ENCODE results near the gene GRM5. TPM values are rescaled to one million over a fixed set of nuclear protein-coding genes. Genes with fewer than 3 reads are reported as not detected.
"Not testable (repeated sequence)": the region's sequence is repeated elsewhere in the genome, so short reads cannot be mapped to it uniquely, and the experiment has no call there.

Gene GRM5
- total RNA-seq, 1 donor from 2014 or later, result not detected

DNA sequence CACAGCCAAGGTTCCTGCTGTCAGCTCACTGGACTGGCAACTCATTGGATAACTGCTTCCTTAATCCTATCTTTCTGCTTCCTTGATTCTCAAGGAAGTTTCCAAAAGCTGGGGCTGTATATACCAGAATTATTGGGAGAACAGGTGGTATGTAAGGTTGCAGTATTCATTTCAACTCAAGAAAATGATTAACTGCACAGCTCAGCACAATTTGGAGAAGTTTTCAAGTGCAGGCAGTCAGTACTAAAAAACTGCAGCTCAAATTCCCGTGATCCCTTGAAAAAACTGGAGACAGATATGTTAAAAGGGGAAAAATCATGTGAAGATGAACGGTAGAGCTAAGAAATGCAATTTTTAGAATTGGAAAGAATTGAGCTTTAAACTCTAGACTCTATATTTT, 44.4 kb downstream of the GRM5 start:
- Histone ChIP-seq H3K9me3 (ENCODE audit: low read depth) (no peaks in the 10 kb centered on the region), H3K4me1 (no peaks in the 10 kb centered on the region), H3K27ac (no peak overlapping the region), H3K27me3 (no peaks in the 10 kb centered on the region), H3K4me2 (no peak overlapping the region), H3K79me2 (ENCODE audit: low read depth) (no peaks in the 10 kb centered on the region), H4K20me1 (ENCODE audit: low read depth) (no peaks in the 10 kb centered on the region), H3K36me3 (no peaks in the 10 kb centered on the region), H3K9ac (no peak overlapping the region), H3K4me3 (no peak overlapping the region), H2AFZ (replicated peaks) (no peak overlapping the region), H3F3A (ENCODE audit: low read depth) (no peaks in the 10 kb centered on the region)
- Mint-ChIP-seq H3K9me3 (no peaks in the 10 kb centered on the region), H3K36me3 (no peaks in the 10 kb centered on the region), H3K27ac (no peak overlapping the region), H3K27me3 (ENCODE audit: insufficient read depth, low read depth) (no peaks in the 10 kb centered on the region), H3K4me1 (peaks cover 36% of the 10 kb centered on the region), H3K4me3 (no peak overlapping the region)
- TF ChIP-seq EZH2phosphoT487 (IDR thresholded peaks at IDR 0.05) (no peak), EZH2 (IDR thresholded peaks at IDR 0.05) (no peak)
- TF ChIP-seq, protein P1, sequence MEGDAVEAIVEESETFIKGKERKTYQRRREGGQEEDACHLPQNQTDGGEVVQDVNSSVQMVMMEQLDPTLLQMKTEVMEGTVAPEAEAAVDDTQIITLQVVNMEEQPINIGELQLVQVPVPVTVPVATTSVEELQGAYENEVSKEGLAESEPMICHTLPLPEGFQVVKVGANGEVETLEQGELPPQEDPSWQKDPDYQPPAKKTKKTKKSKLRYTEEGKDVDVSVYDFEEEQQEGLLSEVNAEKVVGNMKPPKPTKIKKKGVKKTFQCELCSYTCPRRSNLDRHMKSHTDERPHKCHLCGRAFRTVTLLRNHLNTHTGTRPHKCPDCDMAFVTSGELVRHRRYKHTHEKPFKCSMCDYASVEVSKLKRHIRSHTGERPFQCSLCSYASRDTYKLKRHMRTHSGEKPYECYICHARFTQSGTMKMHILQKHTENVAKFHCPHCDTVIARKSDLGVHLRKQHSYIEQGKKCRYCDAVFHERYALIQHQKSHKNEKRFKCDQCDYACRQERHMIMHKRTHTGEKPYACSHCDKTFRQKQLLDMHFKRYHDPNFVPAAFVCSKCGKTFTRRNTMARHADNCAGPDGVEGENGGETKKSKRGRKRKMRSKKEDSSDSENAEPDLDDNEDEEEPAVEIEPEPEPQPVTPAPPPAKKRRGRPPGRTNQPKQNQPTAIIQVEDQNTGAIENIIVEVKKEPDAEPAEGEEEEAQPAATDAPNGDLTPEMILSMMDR (IDR thresholded peaks at IDR 0.05), result no peak
- peak; percentile 8 for DNase-seq (ENCODE audit: low spot score)

DNA sequence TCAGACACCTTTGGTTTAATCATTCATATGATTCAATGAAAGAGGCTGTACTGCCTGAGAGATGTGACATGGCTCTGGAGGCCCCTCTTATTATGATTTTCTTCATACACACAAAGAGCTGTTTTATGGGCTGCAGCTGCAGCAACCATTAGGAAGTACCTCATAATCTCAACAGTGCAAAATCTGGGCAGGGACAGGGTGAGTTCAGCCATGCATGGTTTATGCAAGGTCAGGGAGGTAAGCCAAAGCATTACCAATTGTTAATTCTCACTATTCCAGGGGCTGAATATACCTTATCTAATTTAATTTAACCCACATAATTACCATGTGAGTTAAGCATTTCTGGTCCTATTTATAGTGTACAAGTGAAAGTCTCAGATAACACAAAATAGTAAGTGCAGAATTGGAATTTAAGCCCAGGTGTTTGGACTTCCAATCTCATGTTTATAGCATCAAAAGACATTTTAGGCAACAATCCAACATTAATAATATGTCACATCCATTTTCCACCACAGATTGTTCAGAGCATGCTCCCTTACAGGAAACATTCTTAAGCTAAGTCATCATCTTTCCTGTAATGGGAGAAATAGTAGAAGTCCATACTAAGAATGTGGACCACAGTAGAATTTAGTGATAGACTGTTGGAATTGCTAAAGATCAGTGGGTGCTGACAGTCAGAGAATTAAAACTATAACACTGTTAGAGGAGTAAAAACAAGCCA, 45.8 kb downstream of the GRM5 start:
- H3K4me2 ChIP-seq; H3K36me3 Mint-ChIP-seq; H3F3A ChIP-seq (ENCODE audit: low read depth); H4K20me1 ChIP-seq (ENCODE audit: low read depth); DNase-seq (ENCODE audit: low spot score); H3K27ac Mint-ChIP-seq; H3K4me3 Mint-ChIP-seq; H2AFZ ChIP-seq (replicated peaks); H3K9me3 ChIP-seq (ENCODE audit: low read depth); H3K27ac ChIP-seq; H3K4me3 ChIP-seq; H3K27me3 Mint-ChIP-seq (ENCODE audit: insufficient read depth, low read depth); H3K4me1 ChIP-seq; H3K9ac ChIP-seq; H3K79me2 ChIP-seq (ENCODE audit: low read depth); H3K36me3 ChIP-seq; H3K9me3 Mint-ChIP-seq; H3K27me3 ChIP-seq: not testable (repeated sequence)
- H3K4me1 Mint-ChIP-seq, result peaks cover 36% of the 10 kb centered on the region

DNA sequence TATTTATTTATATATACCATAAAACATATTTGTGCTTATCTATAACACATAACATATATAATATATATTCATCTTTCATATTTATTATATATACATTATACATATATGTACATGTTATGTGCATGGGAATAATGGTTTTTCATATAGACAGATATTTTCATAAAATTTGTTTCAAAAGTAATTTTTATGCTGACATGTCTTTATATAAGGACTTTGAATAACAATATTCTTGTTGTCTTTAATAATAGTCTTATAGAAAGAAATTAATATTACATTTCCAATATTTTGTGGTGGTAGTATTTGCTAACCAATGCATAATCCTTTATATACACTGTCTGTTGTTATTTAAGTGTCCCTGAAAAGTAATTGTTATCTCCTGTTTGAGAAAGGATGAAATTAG, 49.6 kb downstream of the GRM5 start:
- Histone ChIP-seq H3K9ac (no peak overlapping the region), H3K79me2 (ENCODE audit: low read depth) (no peaks in the 10 kb centered on the region), H3K9me3 (ENCODE audit: low read depth) (no peaks in the 10 kb centered on the region), H2AFZ (replicated peaks) (no peak overlapping the region), H3K4me2 (no peak overlapping the region), H3K27ac (no peak overlapping the region), H4K20me1 (ENCODE audit: low read depth) (no peaks in the 10 kb centered on the region), H3K4me3 (no peak overlapping the region), H3F3A (ENCODE audit: low read depth) (no peaks in the 10 kb centered on the region), H3K27me3 (no peaks in the 10 kb centered on the region), H3K36me3 (no peaks in the 10 kb centered on the region), H3K4me1 (no peaks in the 10 kb centered on the region)
- Mint-ChIP-seq H3K4me3 (no peak overlapping the region), H3K9me3 (no peaks in the 10 kb centered on the region), H3K27me3 (ENCODE audit: insufficient read depth, low read depth) (no peaks in the 10 kb centered on the region), H3K4me1 (peaks cover 17% of the 10 kb centered on the region), H3K36me3 (no peaks in the 10 kb centered on the region), H3K27ac (no peak overlapping the region)
- DNase-seq (ENCODE audit: low spot score), result no peak
- no peak for TF ChIP-seq EZH2phosphoT487 (IDR thresholded peaks at IDR 0.05)
- TF ChIP-seq EZH2 (IDR thresholded peaks at IDR 0.05), result no peak
- TF ChIP-seq, protein P1 (IDR thresholded peaks at IDR 0.05), result no peak

DNA sequence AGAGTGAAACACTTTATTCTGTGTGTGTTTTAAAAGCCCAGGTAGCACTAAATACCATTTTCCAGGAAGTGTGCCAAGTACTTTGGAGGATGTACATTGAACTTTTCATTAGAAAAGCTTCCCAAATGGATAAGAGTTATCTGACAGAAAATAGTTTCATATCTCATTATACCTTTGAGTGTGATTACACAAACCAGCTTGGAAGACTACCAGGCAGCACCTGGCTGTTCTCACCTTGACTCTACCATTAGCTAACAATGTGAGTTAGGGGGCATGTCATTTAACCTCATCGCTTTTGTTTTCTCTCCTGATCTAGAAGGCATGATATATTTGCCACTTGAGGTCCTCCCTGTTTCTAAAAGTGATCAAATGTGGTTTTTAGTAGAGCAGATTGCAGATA, 50.2 kb downstream of the GRM5 start:
- Mint-ChIP-seq H3K4me3 (no peak overlapping the region), H3K27ac (no peak overlapping the region), H3K27me3 (ENCODE audit: insufficient read depth, low read depth) (no peaks in the 10 kb centered on the region), H3K9me3 (no peaks in the 10 kb centered on the region), H3K36me3 (no peaks in the 10 kb centered on the region), H3K4me1 (peaks cover 11% of the 10 kb centered on the region)
- no peak for TF ChIP-seq EZH2phosphoT487 (IDR thresholded peaks at IDR 0.05)
- Histone ChIP-seq H2AFZ (replicated peaks) (no peak overlapping the region), H3K4me2 (no peak overlapping the region), H3K27me3 (no peaks in the 10 kb centered on the region), H4K20me1 (ENCODE audit: low read depth) (no peaks in the 10 kb centered on the region), H3K4me3 (no peak overlapping the region), H3K9me3 (ENCODE audit: low read depth) (no peaks in the 10 kb centered on the region), H3K79me2 (ENCODE audit: low read depth) (no peaks in the 10 kb centered on the region), H3F3A (ENCODE audit: low read depth) (no peaks in the 10 kb centered on the region), H3K27ac (no peak overlapping the region), H3K9ac (no peak overlapping the region), H3K36me3 (no peaks in the 10 kb centered on the region), H3K4me1 (no peaks in the 10 kb centered on the region)
- DNase-seq (ENCODE audit: low spot score), result no peak

DNA sequence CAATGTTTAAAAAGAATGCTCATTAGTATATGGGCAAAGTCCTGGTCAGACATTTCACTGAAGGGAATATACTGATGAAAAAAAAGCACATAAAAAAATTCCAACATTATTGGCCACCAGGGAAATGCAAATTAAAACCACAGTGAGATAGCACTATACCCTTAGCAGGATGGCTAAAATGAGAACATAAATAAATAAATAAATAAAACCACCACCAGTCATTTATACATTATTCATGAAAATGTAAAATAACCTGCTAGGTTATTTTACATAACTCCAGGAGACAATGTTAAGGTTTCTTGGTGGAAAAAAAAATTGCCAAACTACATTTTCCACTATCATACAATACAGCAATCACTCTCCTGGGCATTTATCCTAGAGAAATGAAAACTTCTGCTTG, 64.9 kb downstream of the GRM5 start:
- H3K27ac ChIP-seq; H3K36me3 ChIP-seq; H3F3A ChIP-seq (ENCODE audit: low read depth); H3K4me2 ChIP-seq; H3K4me1 ChIP-seq; H3K4me3 ChIP-seq; H3K27me3 ChIP-seq; H3K9ac ChIP-seq; H3K9me3 ChIP-seq (ENCODE audit: low read depth); H4K20me1 ChIP-seq (ENCODE audit: low read depth); H3K27ac Mint-ChIP-seq; H3K4me1 Mint-ChIP-seq; H3K27me3 Mint-ChIP-seq (ENCODE audit: insufficient read depth, low read depth); H3K4me3 Mint-ChIP-seq; DNase-seq (ENCODE audit: low spot score); H2AFZ ChIP-seq (replicated peaks); H3K9me3 Mint-ChIP-seq; H3K79me2 ChIP-seq (ENCODE audit: low read depth); H3K36me3 Mint-ChIP-seq: not testable (repeated sequence)

Measured in neural progenitor cell (in vitro differentiated cells).